RWPE2 (cell line): ENCODE measurements around the gene MLPH.

Experiments
- ATAC-seq: fragments of 200-7000 bp; cut with Tn5 transposase; 3 replicates; pipeline ENCODE4 v1.9.1; 2021; ENCODE audit warnings: low read depth
- DNase-seq: peaks from one replicate; pipeline ENCODE4 v3.0.0-alpha.2; 2020; ENCODE audit warnings: low spot score
- H3K27ac ChIP-seq: fragments of 450-650 bp; 2 replicates; pipeline ENCODE4 v1.5.1; 2017; ENCODE audit warnings: mild to moderate bottlenecking; ENCODE audit not compliant: poor library complexity, severe bottlenecking
- H3K27me3 ChIP-seq: fragments of 250-450 bp; sonication (Bioruptor Pico); 2 replicates; pipeline ENCODE4 v1.5.1; 2021; ENCODE audit warnings: mild to moderate bottlenecking, moderate library complexity; ENCODE audit not compliant: insufficient read depth, poor library complexity, severe bottlenecking
- H3K36me3 ChIP-seq: fragments of 250-450 bp; sonication (Bioruptor Pico); 2 replicates; pipeline ENCODE4 v1.5.1; 2020; ENCODE audit warnings: low read depth, mild to moderate bottlenecking, moderate library complexity
- H3K4me1 ChIP-seq: fragments of 250-450 bp; sonication (Bioruptor Pico); 2 replicates; pipeline ENCODE4 v1.5.1; 2021; ENCODE audit warnings: mild to moderate bottlenecking, moderate library complexity; ENCODE audit not compliant: insufficient read depth, poor library complexity, severe bottlenecking
- H3K4me3 ChIP-seq: fragments of 250-450 bp; sonication (Bioruptor Pico); 2 replicates; pipeline ENCODE4 v1.5.1; 2021; ENCODE audit warnings: mild to moderate bottlenecking, moderate library complexity; ENCODE audit not compliant: severe bottlenecking
- H3K9me3 ChIP-seq: fragments of 250-450 bp; sonication (Bioruptor Pico); 2 replicates; pipeline ENCODE4 v1.5.1; 2021; ENCODE audit warnings: mild to moderate bottlenecking, moderate library complexity; ENCODE audit not compliant: severe bottlenecking
- CTCF ChIP-seq: fragments of 450-650 bp; IDR thresholded peaks from one replicate; pipeline ENCODE4 v1.5.1; 2017; ENCODE audit warnings: mild to moderate bottlenecking, moderate library complexity; ENCODE audit not compliant: poor library complexity, severe bottlenecking

Gene MLPH

GRCh38 chr2:237515621-237516275, 28.7 kb downstream of the MLPH start:
- no peaks in the 10 kb centered on the region for H3K9me3 ChIP-seq
- H3K4me3 ChIP-seq = no peak overlapping the region
- DNase-seq = no peak
- H3K4me1 ChIP-seq = no peaks in the 10 kb centered on the region
- H3K27me3 ChIP-seq = no peaks in the 10 kb centered on the region
- ATAC-seq = no peak
- H3K27ac ChIP-seq = no peak overlapping the region
- no peak for TF ChIP-seq CTCF
- H3K36me3 ChIP-seq = peaks cover 8% of the 10 kb centered on the region; the same call in 1 of the 2 replicates

- no peaks in the 10 kb centered on the region for H3K9me3 ChIP-seq
- H3K4me3 ChIP-seq = no peak overlapping the region
- ATAC-seq (no peak), DNase-seq (no peak)
- H3K27ac ChIP-seq = no peak overlapping the region
- H3K36me3 ChIP-seq = peaks cover 8% of the 10 kb centered on the region; the same call in 1 of the 2 replicates
- no peak for TF ChIP-seq CTCF
- no peaks in the 10 kb centered on the region for H3K27me3 ChIP-seq
- H3K4me1 ChIP-seq = no peaks in the 10 kb centered on the region
These were observed 30.1 kb downstream of the MLPH start for GRCh38 chr2:237517163-237517562.

- Histone ChIP-seq H3K27ac (no peak overlapping the region), H3K9me3 (no peaks in the 10 kb centered on the region), H3K4me3 (no peak overlapping the region), H3K4me1 (no peaks in the 10 kb centered on the region), H3K36me3 (peaks cover 8% of the 10 kb centered on the region; the same call in 1 of the 2 replicates), H3K27me3 (no peaks in the 10 kb centered on the region)
- TF ChIP-seq CTCF = no peak
- ATAC-seq = no peak
- no peak for DNase-seq
These were observed 30.9 kb downstream of the MLPH start for GRCh38 chr2:237517990-237518389.

GRCh38 chr2:237519506-237520245, 32.6 kb downstream of the MLPH start:
- no peak for TF ChIP-seq CTCF
- no peak overlapping the region for H3K4me3 ChIP-seq
- no peak for ATAC-seq
- H3K27me3 ChIP-seq = no peaks in the 10 kb centered on the region
- H3K27ac ChIP-seq = no peak overlapping the region
- H3K9me3 ChIP-seq = no peaks in the 10 kb centered on the region
- no peaks in the 10 kb centered on the region for H3K4me1 ChIP-seq
- DNase-seq = no peak
- no peaks in the 10 kb centered on the region for H3K36me3 ChIP-seq

GRCh38 chr2:237520290-237520689, 33.2 kb downstream of the MLPH start:
- Histone ChIP-seq H3K4me3 (no peak overlapping the region), H3K27ac (no peak overlapping the region), H3K36me3 (no peaks in the 10 kb centered on the region), H3K27me3 (no peaks in the 10 kb centered on the region), H3K9me3 (no peaks in the 10 kb centered on the region), H3K4me1 (no peaks in the 10 kb centered on the region)
- no peak for ATAC-seq
- DNase-seq = no peak
- no peak for TF ChIP-seq CTCF
